ENCODE results near the gene MIX23.

MIX23 gene

DNA sequence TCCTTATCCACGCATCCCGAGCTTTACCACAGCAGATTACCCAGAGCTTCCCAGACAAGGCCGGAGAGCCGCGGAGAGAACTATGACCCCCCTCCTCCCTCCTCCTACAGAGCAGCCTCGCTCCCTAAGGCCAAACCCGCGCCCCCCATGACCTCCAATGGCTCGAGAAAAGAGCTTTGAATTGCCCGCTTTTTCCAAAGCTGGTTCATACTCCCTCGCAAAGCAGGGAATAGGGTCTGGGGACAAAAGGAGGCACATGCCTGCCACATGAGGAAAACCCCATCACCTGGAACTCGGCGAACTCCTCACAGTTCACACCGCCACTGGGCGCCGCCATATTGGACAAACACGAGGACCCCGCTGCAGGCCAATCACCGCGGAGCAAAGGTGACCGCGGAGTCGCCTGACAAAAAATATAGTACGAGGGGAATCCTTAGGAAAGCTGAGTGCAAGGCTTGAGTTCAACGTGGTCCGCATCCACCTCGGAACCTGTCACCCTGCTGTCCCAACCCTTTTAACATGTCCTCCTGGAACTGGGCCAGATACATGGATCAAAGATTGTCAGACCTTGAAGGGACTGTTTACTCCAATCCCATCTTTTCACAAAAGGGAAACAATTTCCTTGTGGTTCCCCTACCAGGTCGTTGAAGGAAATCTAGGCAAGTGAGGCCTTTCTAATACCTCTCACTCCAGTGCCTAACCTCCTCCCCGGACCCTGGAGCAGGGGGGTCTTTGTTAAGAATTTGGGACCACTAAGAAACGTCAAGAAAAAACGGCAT lies at the start of gene MIX23:
MIX23 (minus strand) TSS at position 344 of the 779 bp plus-strand sequence; CDS start at position 337, 7 bp downstream.
- peak; percentile 64 to 77 for DNase-seq (ENCODE audit: low read depth in 1 of 2, low spot score in 1 of 2)

DNA sequence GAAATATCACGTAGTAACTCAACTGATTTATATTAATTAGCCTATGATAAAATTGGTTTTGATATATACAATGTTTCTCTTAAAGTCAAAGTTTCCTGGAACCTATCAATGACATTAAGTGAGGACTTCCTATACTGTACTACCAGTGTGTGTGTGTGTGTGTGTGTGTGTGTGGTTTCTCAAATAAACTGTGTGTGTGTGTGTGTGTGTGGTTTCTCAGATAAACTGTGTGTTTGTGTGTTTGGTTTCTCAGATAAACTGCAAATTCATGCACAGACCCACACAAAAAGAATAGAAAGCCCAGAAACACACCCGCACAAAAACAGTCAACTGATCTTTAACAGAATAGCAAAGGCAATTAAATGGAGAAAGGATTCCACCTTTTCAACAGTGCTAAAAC lies 47.3 kb upstream of the MIX23 start:
- DNase-seq (ENCODE audit: low read depth in 1 of 2, low spot score in 1 of 2) = no peak

DNA sequence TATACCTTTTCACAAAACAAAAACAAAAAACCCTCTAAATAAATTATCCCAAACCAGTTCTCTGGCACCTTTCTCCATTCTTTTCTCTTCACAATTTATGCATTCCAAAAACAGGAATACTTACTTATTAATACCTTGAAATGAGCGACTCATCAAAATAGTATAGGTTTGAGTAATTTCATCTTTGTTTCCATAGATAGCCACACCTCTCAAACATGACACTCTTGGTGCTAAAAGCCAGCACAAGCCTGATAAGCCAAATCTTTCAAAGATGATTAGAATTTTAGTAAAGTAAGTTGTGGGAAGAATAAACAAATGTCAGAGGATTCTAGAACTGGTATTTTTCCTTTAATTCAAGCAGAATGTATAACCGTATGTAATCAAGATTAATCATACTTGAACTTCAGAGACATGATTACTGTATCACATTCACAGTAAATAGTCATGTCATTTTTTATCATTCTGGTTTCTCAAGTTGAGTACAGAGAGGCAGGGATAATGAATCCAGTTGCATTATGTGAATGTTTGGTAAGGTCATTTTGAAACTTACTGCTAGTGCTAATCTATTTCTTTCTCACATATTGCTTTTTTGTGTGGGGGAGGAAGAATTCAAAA lies 44.9 kb upstream of the MIX23 start:
- DNase-seq (ENCODE audit: low read depth in 1 of 2, low spot score in 1 of 2) = no peak

DNA sequence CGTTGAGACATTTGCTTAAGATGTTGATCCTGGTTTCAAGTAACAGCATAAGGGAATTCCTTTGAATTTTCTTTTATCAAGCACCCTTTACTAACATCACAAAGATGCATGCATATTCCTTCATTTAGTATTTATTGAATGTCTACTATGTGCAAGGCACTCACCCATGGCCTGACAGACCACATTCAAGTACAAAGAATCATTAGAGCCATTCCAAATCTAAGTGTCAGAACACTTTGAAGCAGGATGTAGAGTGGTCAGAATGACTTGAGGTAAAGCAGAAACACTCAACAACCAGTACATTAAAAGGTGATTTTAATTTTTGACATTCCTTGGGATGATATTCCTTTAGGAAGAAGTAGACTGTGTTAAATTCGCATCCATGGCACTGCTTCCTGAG lies 38.8 kb upstream of the MIX23 start:
- DNase-seq (ENCODE audit: low read depth in 1 of 2, low spot score in 1 of 2) = no peak

DNA sequence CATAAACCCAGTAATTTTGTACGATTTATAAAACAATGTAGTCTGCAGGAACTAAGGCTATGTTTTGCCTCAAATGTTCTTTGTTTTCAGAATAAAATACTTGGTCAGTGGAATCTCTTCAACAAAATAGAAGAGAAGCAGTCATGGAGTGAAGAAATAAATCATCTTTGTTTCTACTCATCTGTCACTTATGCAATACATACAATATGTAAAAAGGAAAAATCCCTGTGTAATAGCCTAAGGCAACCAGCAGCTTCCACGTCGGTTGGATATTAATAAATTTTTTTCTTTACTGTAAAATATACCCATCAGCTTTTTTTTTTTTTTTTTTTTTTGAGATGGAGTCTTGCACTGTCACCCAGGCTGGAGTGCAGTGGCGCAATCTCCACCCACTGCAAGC lies 38.1 kb upstream of the MIX23 start:
- DNase-seq (ENCODE audit: low read depth in 1 of 2, low spot score in 1 of 2) = no peak

DNA sequence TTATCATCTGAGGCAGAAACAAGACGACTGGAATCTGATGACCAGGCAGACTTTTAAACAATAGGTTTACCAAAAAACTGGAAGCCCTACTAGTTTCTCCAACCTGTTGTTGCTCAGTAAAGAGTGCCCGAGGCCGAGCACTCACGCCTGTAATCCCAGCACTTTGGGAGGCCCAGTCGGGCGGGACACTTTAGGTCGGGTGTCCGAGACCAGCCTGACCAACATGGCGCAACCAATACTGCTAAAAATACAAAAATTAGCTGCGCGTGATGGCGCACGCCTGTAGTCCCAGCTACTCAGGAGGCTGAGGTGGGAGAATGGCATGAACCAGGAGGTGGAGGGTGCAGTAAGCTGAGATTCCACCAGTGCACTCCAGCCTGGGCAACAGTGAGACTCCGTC lies 33.9 kb upstream of the MIX23 start:
- no peak for DNase-seq (ENCODE audit: low read depth in 1 of 2, low spot score in 1 of 2)

DNA sequence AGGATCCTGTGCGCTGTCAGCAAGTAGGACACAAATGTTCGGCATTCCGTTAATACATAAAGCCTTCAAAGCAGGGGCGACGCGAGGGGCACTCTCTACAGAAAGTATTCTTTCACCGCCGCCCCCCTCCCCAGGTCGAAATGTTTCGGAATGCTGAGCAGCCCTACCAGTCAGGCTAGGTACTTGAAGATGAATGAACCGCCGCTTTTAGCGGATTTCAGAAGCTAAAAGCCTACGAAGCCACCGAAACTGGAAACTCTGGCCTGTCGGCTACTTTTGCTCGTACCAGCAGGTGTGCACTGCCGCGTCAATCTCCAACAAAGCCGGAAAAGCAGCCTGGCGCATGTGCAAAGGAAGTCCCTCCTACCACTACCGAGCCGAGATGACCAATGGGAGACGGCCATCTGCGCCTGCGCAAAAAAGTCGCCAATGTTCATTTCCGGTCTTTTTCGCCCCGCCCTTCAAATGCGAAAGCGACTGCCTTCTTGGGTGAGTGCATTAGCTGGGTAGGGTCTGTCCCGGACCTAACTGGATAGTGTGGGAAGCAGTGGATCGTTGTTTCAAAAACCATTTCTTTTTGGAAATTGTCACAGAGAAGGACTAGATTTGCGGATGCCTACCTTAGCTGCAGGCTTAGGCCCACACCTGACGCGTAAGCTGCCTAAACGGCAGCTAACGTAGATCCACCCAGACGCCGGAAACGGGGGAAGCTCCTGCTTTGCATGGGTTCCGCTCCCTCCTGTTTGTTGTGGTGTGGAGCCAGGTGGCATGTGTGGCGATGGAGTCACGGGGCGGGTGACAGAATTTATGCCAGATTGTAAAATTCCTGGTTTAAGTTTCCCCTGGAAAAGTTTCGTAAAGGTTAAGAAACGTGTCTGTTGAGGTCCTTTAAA lies 33.0 kb upstream of the MIX23 start, which contains the start of gene WDR5B:
WDR5B (minus strand) TSS at position 301 of the 893 bp plus-strand sequence. CDS start 534 bp downstream, outside the sequence.
- DNase-seq (ENCODE audit: low read depth in 1 of 2, low spot score in 1 of 2) = peak; percentile 94 to 96

DNA sequence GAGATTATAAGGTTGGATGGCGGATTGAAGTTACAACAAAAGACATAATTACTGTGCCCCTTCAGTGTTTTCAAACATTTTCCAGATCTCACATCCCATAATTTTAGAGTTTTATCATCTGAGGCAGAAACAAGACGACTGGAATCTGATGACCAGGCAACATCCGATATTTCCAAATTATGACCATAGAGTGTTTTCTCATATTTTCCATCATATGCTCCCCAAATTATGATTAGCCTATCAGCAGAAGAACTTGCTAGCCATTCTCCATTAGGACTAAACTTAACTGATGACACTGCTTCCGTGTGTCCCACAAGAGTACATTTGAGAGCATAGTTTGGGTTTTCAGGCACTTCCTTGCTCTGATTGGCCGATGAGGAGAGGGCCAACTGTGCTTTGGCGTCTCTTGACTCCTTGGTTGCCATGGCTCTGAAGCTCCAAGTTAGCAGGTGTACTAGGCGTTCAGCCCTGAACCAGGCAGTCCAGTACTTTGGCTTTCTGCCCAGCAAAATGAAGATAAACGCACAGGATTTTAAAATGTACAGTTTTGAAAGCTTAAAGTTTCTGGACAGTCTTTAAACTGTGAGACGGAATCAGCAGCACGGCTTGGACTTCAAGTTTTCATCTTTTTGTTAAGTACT lies 32.2 kb upstream of the MIX23 start:
- no peak for DNase-seq (ENCODE audit: low read depth in 1 of 2, low spot score in 1 of 2)

DNA sequence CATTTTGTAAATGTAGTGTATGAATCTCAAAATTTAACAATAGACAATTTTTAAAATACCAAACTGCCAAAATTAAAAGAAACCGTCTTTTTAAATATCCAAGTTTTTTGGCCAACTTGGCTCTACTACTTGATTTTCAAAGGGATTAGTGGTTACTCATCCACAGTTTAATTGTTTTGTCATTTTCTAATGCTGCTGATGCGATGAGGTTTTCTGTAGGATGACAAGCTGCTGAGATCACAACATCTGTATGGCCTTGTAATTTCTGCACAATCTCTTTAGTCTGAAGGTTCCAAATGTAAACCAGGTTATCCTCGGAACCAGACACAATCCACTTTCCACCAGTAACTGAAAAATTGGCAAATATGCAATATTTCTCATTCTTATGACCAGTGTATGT lies 31.4 kb upstream of the MIX23 start:
- no peak for DNase-seq (ENCODE audit: low read depth in 1 of 2, low spot score in 1 of 2)

DNA sequence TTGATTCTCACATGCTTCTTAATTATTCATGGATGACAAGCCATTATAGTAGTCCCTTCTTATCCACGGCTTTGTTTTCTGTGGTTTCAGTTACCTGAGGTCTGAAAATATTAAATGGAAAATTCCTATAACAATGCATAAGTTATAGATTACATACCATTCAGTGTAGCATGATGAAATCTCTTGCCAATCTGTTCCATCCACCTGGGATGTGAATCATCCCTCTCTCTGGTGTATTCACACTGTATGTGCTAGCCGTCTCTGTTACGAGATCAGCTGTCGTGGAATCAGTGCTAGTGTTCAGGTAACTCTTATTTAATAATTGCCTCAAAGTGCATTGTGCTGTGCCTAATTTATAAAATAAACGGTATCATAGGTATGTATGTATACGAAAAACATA lies 27.6 kb upstream of the MIX23 start:
- no peak for DNase-seq (ENCODE audit: low read depth in 1 of 2, low spot score in 1 of 2)

DNA sequence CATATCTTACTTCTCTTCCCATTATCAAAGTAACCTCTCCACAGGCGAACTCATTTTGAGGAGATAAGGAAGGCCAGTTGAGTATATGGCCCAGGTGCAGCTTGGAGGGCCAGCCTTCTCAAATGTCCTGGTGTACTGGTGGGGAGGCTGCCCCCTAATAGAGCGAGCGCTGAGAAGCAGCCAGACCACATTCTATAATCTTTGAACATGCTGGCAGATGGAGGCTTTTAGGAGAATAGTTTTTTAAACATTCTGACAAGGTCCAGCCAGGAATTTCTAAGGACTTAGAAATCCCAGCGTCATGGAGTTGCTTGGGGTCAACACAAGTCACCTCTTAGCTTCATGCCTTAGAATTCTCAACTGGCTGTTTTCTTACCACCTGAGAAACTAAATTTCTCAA lies 27.1 kb upstream of the MIX23 start:
- no peak for DNase-seq (ENCODE audit: low read depth in 1 of 2, low spot score in 1 of 2)

DNA sequence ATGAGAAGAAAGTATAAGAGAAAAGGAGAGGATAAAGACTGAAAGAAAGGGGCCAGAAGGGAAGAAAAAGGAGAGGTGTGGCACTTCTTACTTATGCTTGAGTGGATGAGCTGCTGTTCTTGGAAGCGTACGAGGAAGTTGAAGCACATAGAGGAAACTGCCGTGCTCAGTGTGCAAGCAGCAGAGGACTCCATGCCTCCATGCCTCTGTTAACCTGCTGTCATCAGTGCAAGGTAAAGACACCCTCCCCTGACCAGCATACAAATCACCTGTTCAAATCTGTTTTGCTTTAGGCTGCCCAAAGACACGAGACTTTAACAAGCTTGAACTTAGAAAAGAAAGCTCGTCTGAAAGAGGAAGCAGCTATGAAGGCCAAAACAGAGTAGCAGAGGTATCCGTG lies 26.4 kb upstream of the MIX23 start:
- DNase-seq (ENCODE audit: low read depth in 1 of 2, low spot score in 1 of 2) = no peak

DNA sequence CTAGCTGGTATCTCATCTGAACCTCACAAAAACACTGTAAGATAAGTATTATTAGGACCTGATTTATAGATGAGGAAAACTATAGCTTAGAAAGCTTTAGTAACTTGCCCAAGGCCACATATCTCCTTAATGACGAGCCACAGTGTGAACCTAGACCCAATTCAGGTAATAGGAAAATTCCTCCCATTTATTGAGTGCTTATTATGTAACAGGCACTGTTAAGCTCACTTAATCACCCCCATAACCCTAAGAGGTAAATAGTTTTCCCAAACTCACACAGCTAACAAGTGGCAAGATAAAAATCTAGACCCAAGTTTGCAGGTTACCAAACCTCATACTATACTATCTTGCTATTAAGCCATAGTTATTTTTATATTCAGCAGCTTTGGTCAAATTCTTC lies 24.9 kb upstream of the MIX23 start:
- no peak for DNase-seq (ENCODE audit: low read depth in 1 of 2, low spot score in 1 of 2)

DNA sequence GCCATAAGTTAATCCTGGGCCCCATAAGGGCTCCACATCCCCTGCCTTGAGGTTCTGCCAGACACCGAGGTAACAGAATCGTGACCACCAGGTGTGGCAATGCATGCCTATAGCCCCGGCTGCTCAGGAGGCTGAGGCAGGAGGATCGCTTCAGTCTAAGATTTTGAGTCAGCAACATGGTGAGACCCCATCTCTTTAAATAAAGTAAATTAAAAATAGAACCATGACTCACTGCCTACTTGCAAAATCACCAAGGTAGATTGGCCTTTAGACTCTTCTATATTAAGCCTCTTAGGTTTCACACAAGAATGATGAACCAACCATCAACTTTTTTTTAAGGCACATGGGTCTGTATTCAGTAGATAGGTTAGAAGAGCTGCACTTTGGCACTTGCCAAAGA lies 23.2 kb upstream of the MIX23 start:
- no peak for DNase-seq (ENCODE audit: low read depth in 1 of 2, low spot score in 1 of 2)

DNA sequence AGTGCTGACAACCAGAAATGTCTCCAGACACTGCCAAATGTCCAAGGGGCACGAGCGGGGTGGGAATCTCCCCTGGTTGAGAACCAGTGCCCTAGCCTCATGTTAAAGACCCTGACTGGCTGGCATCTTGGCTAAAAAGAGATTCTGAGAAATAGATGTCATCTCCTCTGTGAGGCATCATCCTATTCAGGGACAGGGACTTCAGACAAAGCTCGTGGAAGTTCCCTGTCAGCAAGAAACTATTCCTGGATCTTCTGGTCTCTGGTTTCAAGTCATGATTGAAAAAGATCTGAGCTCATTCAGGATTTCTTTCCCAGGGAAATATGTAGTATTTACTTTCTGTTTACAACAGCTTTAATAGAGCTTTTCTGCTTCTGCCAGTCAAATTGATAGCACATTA lies 22.0 kb upstream of the MIX23 start:
- DNase-seq (ENCODE audit: low read depth in 1 of 2, low spot score in 1 of 2) = no peak

DNA sequence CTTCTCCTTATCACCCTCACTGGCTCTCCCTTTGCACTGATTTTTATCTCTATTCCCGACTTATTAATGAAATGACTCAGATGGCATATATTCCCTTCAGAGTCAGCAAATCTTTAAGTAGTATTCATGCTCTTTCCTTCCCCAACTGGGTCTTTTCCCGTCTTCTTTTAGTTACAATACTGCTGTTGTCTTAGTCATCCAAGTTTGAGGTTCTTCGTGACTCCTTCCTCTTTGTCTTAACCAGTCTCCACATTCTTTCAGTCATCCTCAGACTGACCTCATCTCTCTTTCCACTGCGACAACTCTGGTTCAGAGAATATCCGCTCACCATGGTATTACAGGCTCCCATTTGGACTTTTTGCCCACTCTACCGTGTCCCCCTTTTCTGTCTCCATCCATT lies 20.5 kb upstream of the MIX23 start:
- no peak for DNase-seq (ENCODE audit: low read depth in 1 of 2, low spot score in 1 of 2)

DNA sequence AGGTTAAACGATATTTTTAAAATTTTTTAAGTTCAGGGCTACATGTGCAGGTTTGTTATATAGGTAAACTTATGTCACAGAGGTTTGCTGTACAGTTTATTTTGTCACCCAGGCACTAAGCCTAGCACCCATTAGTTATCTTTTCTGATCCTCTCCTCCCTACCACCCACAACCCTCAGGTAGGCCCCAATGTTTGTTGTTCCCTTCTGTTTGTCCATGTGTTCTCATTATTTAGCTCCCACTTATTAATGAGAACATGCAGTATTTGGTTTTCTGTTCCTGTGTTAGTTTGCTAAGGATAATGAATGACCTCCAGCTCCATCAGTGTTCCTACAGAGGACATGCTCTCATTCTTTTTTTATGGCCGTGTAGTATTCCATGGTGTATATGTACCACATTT lies 15.9 kb upstream of the MIX23 start:
- DNase-seq (ENCODE audit: low read depth in 1 of 2, low spot score in 1 of 2) = no peak

DNA sequence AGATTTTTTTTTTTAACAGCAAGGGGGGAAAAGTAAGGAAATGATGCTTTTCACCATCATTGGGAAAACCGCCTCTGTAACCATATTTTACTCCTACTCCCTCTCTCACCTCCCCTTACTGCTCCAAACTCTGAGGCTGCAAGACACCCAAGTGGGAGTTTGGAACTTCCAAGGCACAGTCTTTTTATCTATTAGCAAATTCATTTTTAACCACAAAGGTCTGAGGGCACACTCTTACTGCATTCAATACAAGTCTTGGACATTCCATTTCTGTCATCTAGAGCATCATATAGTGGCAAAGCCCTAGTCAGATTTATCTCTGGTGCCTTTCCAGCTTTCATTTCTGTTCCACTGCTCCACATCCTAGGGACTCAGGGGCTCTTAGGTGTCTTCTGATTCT lies 14.2 kb upstream of the MIX23 start:
- DNase-seq (ENCODE audit: low read depth in 1 of 2, low spot score in 1 of 2) = no peak

DNA sequence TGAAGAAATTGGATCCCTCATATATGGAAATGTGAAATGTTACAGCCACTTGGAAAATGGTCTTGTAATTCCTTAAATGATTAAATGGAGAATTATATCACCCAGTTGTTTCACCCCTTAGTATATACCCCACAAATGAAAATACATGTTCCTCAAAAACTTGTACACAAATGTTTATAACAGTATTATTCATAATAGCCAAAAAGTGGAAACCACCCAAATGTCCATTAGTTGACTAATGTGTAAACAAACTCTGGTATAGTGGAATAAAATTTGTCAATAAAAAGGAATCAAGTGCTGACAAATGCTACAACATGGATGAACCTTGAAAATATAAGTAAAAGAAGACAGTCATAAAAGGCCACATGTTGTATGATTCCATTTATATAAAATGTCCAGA lies 13.5 kb upstream of the MIX23 start:
- no peak for DNase-seq (ENCODE audit: low read depth in 1 of 2, low spot score in 1 of 2)

DNA sequence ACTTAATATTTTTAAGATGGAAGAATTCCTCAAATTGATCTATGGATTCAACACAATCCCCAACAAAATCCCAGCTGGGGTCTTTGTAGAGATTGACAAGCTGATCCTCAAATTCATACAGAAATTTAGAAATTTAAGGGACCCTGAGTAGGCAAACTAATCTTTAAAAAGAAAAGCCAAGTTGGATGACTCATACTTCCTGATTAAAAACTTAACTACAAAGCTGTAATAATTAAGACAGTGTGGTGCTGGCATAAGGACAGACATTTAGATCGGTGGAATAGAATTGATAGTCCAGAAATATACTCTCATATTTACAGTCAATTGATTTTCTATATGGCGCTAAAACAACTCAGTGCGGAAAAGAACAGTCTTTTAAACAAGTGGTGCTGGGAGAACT lies 12.6 kb upstream of the MIX23 start:
- DNase-seq (ENCODE audit: low read depth in 1 of 2, low spot score in 1 of 2) = no peak

DNA sequence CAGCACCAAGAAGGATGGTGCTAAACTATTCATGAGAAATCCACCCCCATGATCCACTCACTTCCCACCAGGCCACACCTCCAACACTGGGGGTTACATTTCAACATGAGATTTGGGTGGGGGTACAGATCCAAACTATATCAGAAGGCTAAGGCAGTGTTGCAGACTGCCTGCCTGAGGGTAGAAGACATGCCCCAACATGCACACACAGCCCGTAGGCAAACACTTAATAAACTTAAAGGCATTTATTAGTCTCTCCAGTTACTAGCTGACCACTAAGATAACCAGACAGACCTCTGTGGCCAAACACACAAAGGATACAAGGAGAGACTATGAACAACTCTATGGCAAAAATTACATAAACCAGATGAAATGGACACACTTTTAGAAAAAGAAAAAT lies 11.1 kb upstream of the MIX23 start:
- no peak for DNase-seq (ENCODE audit: low read depth in 1 of 2, low spot score in 1 of 2)
